Activated CD8-positive, alpha-beta T cell treated with anti-CD3 and anti-CD28 coated beads for 36 hours (primary cell): ENCODE data around the gene LEPR. TPM values are rescaled to one million over a fixed set of nuclear protein-coding genes. Genes with fewer than 3 reads are reported as not detected.

Experiments used
- ATAC-seq: fragments of 200-7000 bp; cut with Tn5 transposase; one replicate; pipeline ENCODE4 v1.10.0; 2021; ENCODE audit warnings: mild to moderate bottlenecking, moderate library complexity
- CTCF ChIA-PET: fragments of 350-600 bp; sonication (Branson Sonifier 250); formaldehyde crosslinking; loops from one replicate; lab custom pipeline; 2021; ENCODE audit warnings: antibody characterized with exemption; lab: Charles Lee
- POLR2A ChIA-PET: fragments of 350-600 bp; sonication (Branson Sonifier 250); formaldehyde crosslinking; loops from one replicate; lab custom pipeline; 2021; ENCODE audit warnings: antibody characterized with exemption; lab: Charles Lee
- DNase-seq: peaks from one replicate; pipeline ENCODE4 v3.0.0-alpha.2; 2020
- H3K27ac Mint-ChIP-seq: one replicate; pipeline ENCODE4 v1.8.0; 2021; ENCODE audit warnings: mild to moderate bottlenecking, mixed read lengths
- H3K27me3 Mint-ChIP-seq: one replicate; pipeline ENCODE4 v1.8.0; 2021; ENCODE audit warnings: mixed read lengths
- H3K36me3 Mint-ChIP-seq: one replicate; pipeline ENCODE4 v1.8.0; 2021; ENCODE audit warnings: low read depth, mixed read lengths
- H3K4me1 Mint-ChIP-seq: one replicate; pipeline ENCODE4 v1.8.0; 2021; ENCODE audit warnings: low read depth, mixed read lengths
- H3K4me3 Mint-ChIP-seq: one replicate; pipeline ENCODE4 v1.8.0; 2021; ENCODE audit warnings: mild to moderate bottlenecking, moderate library complexity, mixed read lengths
- H3K9me3 Mint-ChIP-seq: one replicate; pipeline ENCODE4 v1.8.0; 2021; ENCODE audit warnings: mixed read lengths
- intact Hi-C: fragments of 100-400 bp; cut with micrococcal nuclease; formaldehyde crosslinking; loops from one replicate; pipeline ENCODE4 v1.10.0; 2022
- total RNA-seq, 2 experiments: library from RNA; stranded (reverse); gene quantifications; one replicate each; pipeline ENCODE4 v1.2.3, GENCODE V29; 2021
- TF ChIP-seq, protein P1 (sequence below): fragments of 200-600 bp; IDR thresholded peaks from one replicate; pipeline ENCODE4 v1.8.0; 2022; ENCODE audit warnings: antibody characterized with exemption, mild to moderate bottlenecking

LEPR gene
- total RNA-seq, 2 experiments from 2014 or later, result 3.0 TPM

DNA sequence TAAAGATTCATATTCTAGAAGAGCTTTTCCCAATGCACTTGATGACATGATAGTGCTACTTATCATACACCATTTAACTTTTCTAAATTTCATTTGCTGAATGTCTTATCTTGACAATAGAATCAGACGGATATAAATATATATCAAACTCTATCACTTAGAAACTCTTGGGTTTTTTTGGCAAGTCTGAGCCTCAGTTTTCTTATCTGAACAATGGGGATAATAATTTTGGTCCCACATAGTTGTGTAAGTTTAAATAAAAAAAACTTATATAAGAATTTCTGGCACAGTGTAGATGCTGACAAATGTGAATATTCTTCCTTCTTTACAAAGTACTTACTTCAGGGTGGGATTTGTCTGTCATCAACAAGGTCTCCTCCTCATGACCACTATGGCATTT is 21.5 kb upstream of the LEPR start:
- intact Hi-C loops, result no loop called here
- POLR2A ChIA-PET, result interaction anchor here (1.2 kb wide), 1 partner anchor 25 kb away, joined by 4 read pairs; no protein-coding TSS in a partner anchor
- CTCF ChIA-PET, result no interaction called here
- DNase-seq (no peak), ATAC-seq (no peak)
- Mint-ChIP-seq H3K36me3 (no peaks in the 10 kb centered on the region), H3K27ac (no peak overlapping the region), H3K4me3 (no peak overlapping the region), H3K9me3 (no peaks in the 10 kb centered on the region), H3K4me1 (peaks cover 33% of the 10 kb centered on the region), H3K27me3 (peaks cover 2% of the 10 kb centered on the region)
- TF ChIP-seq, protein P1, sequence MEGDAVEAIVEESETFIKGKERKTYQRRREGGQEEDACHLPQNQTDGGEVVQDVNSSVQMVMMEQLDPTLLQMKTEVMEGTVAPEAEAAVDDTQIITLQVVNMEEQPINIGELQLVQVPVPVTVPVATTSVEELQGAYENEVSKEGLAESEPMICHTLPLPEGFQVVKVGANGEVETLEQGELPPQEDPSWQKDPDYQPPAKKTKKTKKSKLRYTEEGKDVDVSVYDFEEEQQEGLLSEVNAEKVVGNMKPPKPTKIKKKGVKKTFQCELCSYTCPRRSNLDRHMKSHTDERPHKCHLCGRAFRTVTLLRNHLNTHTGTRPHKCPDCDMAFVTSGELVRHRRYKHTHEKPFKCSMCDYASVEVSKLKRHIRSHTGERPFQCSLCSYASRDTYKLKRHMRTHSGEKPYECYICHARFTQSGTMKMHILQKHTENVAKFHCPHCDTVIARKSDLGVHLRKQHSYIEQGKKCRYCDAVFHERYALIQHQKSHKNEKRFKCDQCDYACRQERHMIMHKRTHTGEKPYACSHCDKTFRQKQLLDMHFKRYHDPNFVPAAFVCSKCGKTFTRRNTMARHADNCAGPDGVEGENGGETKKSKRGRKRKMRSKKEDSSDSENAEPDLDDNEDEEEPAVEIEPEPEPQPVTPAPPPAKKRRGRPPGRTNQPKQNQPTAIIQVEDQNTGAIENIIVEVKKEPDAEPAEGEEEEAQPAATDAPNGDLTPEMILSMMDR, result no peak

DNA sequence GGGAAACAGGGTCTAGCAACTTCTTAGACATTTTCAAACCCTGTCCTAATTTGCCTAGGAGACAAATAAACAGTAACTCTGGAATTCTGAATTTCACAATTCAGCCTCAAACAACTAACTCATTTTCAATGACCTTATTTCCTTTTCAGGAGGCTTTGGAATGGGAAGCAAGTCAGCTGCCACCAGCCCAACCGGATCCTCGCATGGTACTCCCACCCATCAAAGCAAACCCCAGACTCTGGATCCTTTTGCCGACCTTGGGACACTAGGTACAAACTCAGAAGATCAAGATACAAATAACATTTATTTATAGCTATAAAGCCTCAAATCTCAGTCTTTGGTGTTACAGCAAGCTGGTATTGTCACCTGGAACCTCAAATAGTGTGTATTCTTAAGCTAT is 18.9 kb upstream of the LEPR start:
- intact Hi-C loops, result no loop called here
- Mint-ChIP-seq H3K27me3 (peaks cover 7% of the 10 kb centered on the region), H3K4me3 (no peak overlapping the region), H3K9me3 (no peaks in the 10 kb centered on the region), H3K4me1 (peaks cover 11% of the 10 kb centered on the region), H3K36me3 (no peaks in the 10 kb centered on the region), H3K27ac (no peak overlapping the region)
- POLR2A ChIA-PET, result no interaction called here
- CTCF ChIA-PET, result no interaction called here
- DNase-seq (no peak), ATAC-seq (no peak)
- TF ChIP-seq, protein P1, result no peak

DNA sequence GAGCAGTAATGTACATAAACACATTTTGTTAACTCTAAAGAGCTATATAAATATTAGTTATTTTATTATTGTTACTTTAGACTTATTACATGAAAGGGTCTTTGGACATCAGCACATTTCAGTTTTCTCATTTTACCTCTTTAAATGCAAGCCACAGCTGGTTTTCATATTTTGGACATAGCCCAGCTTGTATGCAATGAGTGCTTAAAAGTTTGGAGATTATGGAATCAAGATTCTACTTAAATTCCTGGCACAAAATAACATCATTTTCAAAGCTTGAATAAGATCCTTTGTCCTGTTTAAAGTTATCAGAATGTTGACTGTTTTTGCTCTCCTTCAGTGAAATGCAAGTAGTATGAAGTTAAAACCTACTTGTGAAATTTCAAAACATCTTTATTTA is 15.5 kb upstream of the LEPR start:
- H3K27me3 Mint-ChIP-seq, result peaks cover 7% of the 10 kb centered on the region
- DNase-seq, result no peak
- ChIA-PET CTCF (interaction anchor here (0.9 to 1.5 kb wide), 2 partner anchors 12 to 14 kb away, joined by 4 to 8 read pairs; no protein-coding TSS in a partner anchor), POLR2A (no interaction called here)
- H3K36me3 Mint-ChIP-seq, result no peaks in the 10 kb centered on the region
- TF ChIP-seq, protein P1, result no peak
- H3K4me3 Mint-ChIP-seq, result no peak overlapping the region
- H3K9me3 Mint-ChIP-seq, result peaks cover 2% of the 10 kb centered on the region
- no peak for ATAC-seq
- H3K4me1 Mint-ChIP-seq, result no peaks in the 10 kb centered on the region
- no peak overlapping the region for H3K27ac Mint-ChIP-seq
- intact Hi-C loops, result no loop called here

DNA sequence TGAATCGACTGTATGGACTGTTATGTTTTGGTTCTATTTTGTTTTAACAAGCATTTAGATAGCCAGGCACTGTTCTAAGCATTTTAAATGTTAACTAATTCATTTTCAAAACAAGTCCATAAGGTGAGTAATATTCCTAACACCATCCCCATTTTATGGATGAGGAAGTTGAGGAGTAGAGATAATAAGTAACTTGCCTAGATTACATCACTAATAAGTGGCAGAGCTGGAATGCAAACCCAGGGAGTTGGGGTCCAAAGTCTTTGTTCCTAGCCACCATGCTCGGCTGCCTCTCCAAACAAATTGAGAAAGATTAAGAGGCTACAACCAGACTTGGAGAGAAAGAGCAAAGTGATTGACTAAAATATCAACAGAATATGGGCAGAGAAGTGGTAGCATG is 12.6 kb upstream of the LEPR start:
- intact Hi-C loops, result no loop called here
- DNase-seq (no peak), ATAC-seq (no peak)
- TF ChIP-seq, protein P1, result no peak
- Mint-ChIP-seq H3K9me3 (peaks cover 2% of the 10 kb centered on the region), H3K27me3 (peaks cover 8% of the 10 kb centered on the region), H3K4me1 (no peaks in the 10 kb centered on the region), H3K27ac (no peak overlapping the region), H3K4me3 (no peak overlapping the region), H3K36me3 (no peaks in the 10 kb centered on the region)
- ChIA-PET POLR2A (no interaction called here), CTCF (no interaction called here)

DNA sequence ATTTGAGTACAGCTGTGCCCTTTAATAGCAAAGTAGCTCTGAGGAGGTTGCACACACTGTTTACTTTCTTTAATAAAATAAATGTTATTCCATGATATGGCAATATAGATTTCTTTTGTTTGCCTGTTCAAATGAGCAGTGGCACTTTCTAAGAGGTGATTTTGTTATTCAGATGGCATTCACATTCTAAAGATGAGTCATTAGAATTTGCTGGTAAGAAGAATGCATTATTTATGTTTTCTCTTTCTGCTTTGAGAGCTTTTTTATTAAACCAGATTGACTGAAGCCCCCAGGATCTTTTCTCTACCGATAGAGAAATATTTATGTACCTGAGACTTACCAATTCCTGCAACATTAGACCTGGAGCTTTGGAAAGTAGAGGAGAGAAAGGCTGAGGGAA is 11.2 kb upstream of the LEPR start:
- H3K4me3 Mint-ChIP-seq, result no peak overlapping the region
- ChIA-PET POLR2A (interaction anchor here (1.3 kb wide), 1 partner anchor 10 kb away, joined by 3 read pairs; no protein-coding TSS in a partner anchor), CTCF (interaction anchor here (0.6 to 1.1 kb wide), 3 partner anchors 8 to 22 kb away, joined by 3 read pairs; no protein-coding TSS in a partner anchor)
- ATAC-seq (no peak), DNase-seq (no peak)
- H3K27me3 Mint-ChIP-seq, result peaks cover 6% of the 10 kb centered on the region
- no peaks in the 10 kb centered on the region for H3K36me3 Mint-ChIP-seq
- intact Hi-C loops, result no loop called here
- H3K9me3 Mint-ChIP-seq, result peaks cover 2% of the 10 kb centered on the region
- TF ChIP-seq, protein P1, result no peak
- H3K27ac Mint-ChIP-seq, result no peak overlapping the region
- H3K4me1 Mint-ChIP-seq, result no peaks in the 10 kb centered on the region
